Right lobe of liver (tissue), 4 donors: Measurements from ENCODE around the gene PPP2R5C.

Experiments
- CTCF ChIP-seq, 4 donors: fragments of 200-600 bp in 3 of 4; fragments of 450-650 bp in 1 of 4; IDR thresholded peaks; one replicate each; pipeline versions ENCODE4 v1.5.1 to v1.8.0; 2016 to 2022; ENCODE audit warnings: antibody characterized with exemption in 4 of 4, mild to moderate bottlenecking in 2 of 4
- POLR2A ChIP-seq: fragments of 450-650 bp; IDR thresholded peaks from one replicate; pipeline ENCODE4 v1.6.1; 2017; ENCODE audit warnings: antibody characterized with exemption, mild to moderate bottlenecking
- donor health status: DM: no; HTN: no; CAD: no.
- donor health status: DM: no; HTN: no; CAD: no.
- donor health status: DM: no; HTN: yes; CAD: no.

GRCh38 chr14:101721951-101722661, 39.4 kb upstream of the PPP2R5C start:
- no peak for TF ChIP-seq POLR2A
- no peak for TF ChIP-seq CTCF (IDR thresholded peaks at IDR 0.05)
